OCI-LY1 (cell line): ENCODE measurements around the gene SPATA32.

Experiments
- CTCF ChIP-seq: fragments of 200-600 bp; sonication (generic), shearing (Covaris generic); IDR thresholded peaks from 2 replicates; pipeline ENCODE4 v1.5.1; 2017; ENCODE audit warnings: mild to moderate bottlenecking, antibody characterized with exemption, low read length, moderate library complexity, mixed read lengths
- EZH2 ChIP-seq: fragments of 200-600 bp; sonication (generic), shearing (Covaris generic); IDR thresholded peaks from 2 replicates; pipeline ENCODE4 v1.8.0; 2017; ENCODE audit warnings: borderline replicate concordance, mixed run types, mild to moderate bottlenecking, antibody characterized with exemption, low read length, moderate library complexity, mixed read lengths

DNA sequence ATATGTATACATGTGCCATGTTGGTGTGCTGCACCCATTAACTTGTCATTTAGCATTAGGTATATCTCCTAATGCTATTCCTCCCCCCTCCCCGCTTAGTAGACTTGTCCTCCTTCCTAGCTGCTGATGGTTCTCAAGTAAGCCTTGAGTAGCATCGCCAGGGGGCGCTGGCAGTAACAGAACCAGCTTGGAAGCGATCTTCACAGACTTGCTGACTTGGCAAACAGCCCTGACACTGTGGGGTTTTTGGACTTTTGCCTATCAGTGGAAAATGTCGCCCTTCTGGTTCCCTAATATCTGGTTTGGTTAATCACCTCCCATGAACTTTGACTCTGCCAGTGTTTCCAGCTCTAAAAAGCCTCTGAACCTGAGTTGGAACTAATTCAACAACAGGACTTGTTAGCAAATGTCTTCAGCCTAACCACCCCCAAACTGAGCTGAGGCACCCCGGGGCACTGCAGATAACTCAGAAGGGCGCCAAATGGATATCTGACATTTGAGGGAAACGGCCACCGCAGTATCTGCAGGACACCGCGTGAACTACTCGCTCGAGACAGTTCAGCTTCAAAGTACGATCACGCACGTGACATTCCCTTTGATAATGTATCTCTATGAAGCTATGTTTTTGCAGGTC is 15.4 kb upstream of the SPATA32 start:
- peak; percentile 75 for TF ChIP-seq CTCF
- no peak for TF ChIP-seq EZH2
